NCI-H1417 (cell line): Measurements from ENCODE around the gene PTCH1.
A peak's percentile ranks its signal among the peaks of the same experiment; 100 is the strongest.

ENCODE experiments used
- DNase-seq, 3 experiments: peaks; one replicate each; lab custom pipeline; 2025; lab: John Stamatoyannopoulos, UW

The PTCH1 gene

DNA sequence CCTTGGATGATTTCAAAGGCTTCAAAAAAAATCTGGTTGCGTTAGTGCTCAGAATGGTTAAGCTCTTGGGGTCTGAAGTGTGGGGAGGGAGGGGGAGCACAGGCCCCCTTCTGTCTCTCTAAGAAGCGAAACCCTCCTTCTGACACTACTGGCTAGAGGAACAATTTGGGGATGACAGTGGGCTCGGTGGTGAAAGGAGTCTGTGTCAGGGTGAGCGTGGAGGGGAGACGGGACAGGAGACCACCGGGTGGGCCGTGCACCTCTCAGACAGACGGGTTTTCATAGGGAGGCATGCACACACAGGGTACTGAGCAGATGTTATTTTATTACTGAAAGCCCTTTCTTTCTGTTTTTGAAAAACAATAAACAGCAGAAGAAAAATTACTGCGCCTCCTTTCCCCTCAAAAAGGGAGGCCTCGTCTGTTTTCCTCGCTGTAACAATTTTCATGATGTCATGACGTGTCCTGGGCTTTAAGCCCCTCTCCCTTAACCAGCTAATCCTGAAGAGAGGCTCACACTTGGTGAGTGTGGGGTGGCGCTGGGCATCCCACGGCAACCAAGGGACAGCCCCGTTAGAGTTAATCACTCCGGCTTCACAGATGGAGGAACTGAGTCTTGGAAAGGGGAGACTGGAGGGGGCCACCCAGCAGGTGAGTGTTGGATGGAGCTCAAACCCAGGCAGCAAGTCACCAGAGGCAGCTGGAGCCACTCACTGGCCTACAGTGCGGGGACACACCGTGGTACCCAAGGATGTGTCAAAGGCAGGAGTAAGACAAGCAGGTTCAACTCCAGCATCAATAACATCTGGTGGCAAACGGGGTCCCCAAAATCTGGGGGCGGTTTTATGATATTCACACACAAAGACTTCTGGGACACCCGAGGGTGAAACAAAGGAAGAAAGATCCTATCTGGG lies 53.4 kb downstream of the PTCH1 start:
- peak in 1 of 3 experiments; percentile 30 for DNase-seq

DNA sequence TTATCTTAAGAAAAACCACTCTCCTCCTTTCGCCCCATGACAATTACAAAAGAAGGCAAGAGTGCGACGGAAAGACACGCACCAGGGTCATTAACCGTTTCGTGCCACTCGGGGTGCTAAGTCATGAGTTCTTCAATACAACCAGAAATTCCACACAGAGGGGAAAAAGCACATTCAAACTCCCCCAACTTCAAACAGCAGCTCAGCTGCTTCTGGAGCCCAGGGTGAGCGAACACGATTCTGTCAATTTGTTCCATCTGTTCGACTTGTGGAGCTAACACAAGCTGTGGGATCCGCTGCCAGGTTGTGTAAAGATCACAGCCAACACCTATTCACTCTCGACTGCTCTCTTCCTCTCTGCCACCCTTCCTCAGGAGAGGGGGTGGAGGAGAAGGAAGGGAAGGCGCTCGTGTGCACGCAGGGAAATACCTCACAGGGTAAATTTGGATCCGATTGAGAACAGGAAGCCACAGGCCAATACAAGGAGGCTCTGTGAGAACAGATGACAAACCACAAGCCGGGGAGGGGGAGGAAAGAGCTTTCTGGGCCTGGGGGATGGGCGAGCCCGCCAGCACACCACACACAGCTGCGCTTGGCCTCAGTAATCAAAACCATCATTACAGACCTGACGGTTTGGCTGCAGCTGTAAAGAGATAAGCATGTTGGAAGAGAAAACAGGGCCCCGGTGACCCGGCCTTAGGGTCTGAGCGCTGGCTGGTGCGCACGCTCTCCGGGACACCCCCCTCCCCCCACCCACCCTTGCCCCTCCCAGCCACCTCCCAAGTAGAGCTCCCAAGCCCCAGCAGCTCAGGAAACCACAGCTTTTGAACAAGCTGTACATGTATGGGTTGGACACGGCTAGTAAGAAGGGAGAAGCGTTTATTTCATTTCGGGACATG lies 54.3 kb downstream of the PTCH1 start:
- DNase-seq, result peak; percentile 0 to 94 (median 85)

DNA sequence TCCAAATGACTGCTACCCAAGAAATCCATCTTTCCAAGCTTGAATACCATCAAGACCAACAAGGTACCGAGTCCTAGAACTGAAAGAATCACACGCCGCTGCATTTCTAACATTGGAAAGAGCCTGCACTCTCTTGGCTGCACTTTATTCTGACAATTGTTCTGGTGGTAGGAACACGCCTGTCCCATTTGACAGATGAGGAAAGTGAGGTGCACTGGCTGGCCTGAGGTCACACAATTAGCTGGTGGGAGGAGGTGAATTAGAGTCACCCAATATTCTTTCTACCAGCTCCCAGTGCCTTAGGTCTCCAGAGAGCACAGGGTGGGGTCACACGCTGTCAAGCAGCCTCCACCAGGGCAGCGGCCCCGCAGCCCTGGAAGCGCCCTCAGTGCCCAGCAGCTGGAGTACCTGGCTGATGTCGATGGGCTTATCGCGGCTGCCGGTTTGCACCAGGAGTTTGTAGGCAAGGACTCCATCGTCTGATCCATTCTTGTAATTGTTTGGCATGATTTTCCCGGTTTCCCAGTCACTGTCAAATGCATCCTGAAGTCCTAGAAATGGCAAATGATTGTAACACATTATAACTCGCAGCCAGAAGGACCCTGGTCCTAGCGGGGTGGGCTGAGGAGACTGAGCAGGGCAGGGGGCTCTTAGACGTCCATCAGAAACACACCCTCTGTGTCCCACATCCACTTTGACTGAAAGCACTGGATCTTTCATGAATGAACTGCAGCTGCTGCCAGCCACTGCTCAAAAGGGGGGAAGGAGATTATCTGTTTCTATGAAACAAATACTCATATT lies 55.1 kb downstream of the PTCH1 start:
- DNase-seq, result no peak

DNA sequence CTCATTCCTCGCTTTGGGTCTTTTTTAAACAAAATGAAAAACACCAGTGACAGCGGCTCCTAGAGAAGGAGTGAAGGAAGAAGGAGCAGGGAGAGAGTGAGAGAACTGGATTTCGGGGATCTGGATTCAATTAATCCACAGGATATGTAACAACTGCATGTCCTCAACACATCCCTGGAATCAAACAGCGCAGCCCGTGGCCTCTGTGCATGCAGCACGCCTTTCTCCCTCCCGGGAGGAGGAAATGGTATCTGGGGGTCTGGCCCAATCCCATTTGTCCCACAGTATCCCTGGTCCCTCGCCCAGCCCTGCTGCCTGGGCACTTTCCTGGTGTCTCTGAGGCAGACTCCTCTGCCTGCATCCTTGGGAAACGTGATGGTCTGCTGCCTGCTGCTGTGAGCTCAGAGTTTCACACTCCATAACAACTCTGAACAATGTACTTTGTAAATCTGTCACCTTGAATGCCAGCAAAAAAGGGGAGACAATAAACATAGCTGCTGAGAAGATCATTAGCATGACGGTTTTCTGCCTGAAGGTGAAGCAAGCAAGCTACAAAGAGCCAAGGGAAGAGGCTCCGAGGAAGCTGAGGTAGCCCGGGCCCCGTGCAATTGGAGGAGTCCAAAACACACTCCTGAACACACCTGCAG lies 56.1 kb downstream of the PTCH1 start:
- no peak for DNase-seq

DNA sequence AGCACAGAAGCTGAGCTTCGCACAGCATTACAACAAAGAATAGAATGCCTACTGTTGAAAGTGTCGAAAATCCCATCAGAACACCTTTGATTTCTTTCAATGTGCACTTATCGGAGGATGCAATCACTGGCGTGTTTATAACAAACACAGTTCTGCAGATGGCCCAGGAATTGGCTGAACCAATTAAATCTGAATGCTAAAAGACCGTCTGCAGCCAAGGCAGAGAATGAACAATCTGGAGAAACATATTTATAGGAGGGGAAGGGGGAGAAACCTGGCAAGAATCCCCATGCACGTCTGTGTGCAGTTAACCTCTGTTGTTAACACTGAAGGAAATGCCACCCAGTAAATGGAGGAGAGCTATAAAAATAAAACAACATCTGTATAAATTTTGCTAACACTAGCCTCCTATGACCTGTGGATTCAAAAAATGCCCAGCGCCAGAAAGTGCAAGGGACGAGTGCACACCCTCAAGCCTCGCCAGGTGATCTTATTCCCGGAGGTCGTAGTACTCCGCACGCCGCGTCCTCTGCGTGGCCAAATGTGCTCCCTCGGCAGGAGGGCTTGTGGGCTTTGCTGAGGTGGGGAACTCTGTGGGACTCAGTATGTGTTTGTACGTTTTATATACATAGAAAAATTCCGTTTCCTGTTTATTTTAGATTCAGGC lies 56.8 kb downstream of the PTCH1 start:
- DNase-seq, result no peak

DNA sequence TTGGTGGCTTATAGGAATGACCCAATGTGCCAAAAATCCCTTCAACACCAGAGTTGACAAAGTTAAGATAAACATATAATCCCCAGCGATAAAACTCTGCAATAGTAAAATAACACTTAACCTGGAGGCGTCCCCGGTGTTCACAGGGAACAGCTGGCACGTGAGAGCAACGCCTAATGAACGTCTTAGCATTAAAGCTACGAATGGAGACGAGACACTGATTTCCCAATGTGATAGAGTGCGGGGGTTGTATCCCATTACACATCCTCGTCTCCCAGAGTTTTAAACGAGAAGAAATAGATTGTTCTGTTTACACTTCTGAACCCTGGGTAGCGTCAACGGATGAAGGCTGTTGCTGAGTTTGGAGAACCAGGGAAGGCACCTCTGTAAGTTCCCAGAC lies 57.6 kb downstream of the PTCH1 start:
- DNase-seq, result no peak

DNA sequence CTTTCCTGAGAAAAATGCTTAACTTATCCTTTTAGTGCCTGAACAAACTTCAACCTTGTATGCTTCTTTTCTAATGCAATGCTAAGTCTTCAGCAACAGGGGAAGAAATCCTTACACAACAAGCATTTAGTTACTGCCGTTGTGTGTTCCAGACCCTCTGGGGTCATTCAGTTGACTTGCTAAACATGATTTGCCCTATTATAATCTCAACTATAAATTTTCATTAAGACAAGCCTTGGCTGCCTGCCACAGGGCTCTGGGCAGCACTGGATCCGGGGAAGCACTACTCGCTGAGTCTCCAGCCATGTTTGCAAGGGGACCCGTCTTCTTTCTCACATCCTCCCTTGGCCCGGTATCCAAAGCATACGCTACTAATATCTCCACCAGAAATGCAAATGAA lies 58.1 kb downstream of the PTCH1 start:
- DNase-seq, result no peak

DNA sequence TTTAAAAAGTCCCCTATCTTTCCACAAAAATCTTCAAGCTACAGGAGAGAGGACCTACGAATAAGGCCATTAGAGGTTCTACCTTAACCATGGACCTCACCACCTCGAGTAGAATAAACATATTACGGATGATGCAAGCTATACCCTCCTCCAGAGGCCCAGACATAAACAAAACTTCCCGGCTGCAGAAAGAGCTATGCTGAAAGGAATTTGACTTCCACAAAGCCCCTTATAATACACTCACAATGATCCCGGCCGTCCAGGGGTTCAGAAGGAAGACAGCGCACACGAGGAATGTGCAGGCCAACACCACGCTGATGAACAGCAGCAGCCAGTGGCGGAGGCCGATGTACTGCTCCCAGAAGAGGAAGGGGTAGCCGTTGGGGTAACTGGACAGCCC lies 59.0 kb downstream of the PTCH1 start:
- no peak for DNase-seq

DNA sequence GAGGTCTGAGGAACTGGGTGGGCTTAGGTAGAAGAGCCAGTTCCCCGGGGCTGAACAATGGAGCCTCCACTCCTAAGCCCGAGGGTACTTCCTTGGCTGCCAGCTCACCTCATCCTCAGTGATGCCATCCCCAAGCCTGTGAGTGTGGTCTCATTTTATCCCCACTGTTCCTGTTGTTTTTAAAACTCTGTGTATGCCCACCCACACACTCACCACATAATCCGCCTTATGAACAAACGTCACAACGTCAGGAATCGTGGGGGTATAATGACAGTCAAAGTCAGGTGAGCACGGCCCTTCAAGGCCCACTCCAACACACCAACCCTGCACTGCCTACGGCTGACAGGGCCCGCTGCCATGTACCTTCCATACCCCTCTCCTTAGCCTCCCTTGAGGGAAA lies 61.1 kb downstream of the PTCH1 start:
- no peak for DNase-seq

DNA sequence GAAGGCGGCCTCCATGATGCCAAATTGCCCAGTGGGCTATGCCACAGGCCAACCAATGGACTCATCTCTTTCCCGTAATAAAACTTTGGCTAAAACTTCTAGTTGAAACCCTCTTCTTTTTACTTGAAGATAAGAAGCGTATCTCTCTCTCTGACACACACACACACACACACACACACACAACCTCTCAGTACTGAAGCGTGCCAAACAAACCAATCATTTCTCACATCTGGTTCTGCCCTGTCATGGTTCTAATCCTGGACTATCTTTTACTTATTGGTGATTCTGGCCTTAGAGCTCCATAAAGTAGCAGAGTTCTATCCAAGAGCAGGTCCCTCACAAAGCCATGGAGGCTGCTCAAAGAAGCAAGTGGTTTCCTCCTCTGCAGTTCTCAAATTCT lies 64.6 kb downstream of the PTCH1 start:
- no peak for DNase-seq

DNA sequence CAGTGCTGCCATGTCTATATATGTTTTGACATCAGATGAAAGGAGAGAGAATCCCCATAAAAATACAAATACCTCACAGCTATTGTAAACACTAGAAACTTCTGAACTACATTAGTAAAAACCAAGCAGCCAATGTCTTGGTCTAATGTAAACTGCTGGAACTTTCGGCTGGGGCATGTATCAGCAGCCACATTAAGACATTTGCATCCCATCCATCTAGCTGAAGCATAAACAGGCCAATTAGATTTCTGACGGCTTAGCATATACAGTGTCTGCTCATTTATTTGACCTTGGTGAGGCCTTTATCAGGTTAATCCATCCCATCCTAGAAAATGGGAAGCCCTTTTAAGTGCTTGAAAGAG lies 65.7 kb downstream of the PTCH1 start:
- no peak for DNase-seq

DNA sequence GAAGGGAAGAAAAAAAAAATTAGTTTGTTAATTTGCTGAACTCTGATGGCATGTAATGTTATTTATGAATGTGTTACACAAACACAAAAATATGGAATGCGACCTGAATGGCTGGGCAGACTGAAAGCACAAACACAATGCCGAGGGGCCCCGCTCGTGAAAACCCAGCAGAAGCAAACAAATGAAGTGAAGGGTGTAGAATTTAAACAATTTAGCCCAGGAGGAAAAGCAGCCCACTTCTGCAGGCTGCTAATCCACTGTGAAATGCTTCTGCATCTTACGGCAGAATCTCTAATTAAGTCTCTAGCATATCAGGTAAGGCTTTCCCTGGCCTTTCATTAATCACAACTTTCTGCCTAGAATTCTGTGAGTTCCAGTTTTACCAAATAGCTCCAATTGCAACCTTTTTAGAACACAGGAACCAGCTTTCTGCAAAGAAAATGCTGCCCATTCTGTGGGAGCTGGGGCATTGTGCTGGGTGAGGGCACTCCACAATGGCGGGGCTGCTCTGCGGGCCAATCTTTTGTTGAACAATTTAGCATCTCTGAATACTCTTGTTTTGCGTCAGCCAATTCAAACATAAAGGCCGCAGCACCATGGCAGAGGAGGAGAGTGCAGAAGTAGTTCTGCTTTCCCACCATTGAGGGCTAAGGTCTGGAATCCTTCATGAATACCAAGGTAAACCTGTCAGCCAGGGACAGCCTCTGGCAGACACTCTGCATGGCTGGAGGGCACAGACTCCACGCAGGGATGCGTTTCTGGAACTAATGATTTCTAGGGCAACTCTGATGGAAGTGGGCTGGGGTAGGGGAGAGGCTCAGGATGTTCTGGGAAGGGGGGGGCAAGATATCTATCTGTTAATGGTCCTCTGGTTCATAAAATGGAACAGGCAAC lies 66.4 kb downstream of the PTCH1 start:
- DNase-seq, result no peak

DNA sequence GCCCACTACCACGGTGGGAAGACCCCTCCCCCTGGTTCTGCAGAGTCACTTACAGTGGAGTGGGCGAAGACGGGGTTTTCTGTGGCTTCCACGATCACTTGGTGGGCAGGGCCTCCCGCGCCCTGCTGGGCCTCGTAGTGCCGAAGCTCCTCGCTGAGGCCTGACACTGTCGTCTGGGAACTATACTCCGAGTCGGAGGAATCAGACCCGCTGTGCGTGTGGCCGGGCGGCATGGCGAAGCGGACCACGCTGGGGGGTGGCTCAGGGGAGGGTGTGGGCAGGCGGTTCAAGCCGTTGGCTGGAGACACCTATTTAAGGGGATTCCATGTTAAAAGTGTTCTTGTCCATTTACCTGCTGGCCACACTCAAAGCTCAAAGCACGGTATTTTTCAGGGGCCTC lies 67.8 kb downstream of the PTCH1 start:
- no peak for DNase-seq

DNA sequence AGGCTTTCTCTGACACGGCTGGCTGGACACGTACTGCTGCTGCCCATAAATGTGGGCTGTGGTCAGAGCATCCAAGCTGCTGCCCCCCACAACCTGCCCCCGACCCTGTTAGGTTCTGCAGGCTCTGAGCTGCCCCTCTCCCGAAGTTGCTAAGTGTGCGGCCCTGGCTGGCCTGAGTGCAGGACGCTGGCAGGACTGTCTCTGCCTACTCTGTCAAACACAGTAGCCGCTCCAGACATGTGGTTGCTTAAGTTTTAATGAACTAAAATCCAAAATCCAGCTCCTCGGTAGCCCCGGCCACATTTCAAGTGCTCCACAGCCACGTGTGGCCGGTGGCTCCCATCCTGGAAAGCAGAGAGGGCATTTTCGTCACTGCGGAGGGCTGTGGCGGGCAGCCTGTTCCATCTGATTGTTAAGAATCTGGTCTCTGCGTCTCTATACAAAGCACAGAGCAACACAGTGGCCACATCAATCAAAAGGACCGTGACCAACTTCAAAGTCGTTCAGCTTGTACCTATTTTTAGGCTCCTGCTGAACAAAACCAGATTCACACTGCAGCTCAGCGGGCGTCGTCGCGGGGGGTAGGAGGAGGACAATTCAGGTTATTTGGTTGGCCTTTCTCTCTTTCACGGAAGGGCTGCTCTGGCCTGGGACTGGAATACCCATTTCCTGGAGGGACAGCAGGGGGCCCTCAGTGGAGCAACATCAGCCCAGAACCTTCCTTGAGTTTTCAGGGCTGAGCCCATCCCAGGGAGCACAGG lies 68.9 kb downstream of the PTCH1 start:
- peak in 1 of 3 experiments; percentile 30 for DNase-seq

DNA sequence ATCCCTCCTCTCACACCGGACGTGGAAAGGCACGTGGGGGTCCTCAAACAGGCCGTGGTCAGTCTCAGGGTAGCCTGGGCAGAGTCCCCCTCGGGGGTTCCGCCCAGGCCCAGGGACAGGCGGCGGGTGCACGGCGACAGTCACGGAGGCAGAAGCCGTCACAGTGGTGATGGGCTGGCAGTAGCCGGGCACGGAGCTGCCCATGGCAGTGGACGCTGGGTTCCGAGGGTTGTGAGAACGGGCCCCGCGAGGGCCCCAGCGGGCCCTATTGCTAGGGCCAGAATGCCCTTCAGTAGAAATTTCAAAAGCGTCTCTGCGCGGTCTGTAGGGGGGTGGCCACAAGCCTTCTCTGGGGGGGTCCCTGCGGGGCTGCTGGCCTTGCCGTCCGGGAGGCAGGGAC lies 69.8 kb downstream of the PTCH1 start:
- DNase-seq, result no peak

DNA sequence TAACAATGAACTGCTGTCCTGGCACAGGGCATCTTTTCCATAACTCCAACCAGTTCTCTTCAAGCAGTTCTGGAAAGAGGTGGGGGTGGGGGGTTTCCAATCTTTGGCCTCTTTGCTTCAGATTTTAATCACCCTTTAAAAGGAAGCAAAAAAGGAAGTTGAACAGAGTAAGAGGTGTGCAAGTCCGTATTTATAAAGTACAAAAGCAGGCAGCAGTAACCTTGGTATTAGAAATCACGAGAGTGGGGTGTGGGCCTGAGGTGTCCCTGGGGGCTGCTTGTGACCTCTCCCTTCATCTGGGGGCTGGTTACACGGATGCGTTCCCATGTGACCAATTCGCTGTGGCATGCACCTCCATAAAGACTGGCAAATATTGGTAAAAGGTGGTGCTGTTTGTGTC lies 70.5 kb downstream of the PTCH1 start:
- no peak for DNase-seq

DNA sequence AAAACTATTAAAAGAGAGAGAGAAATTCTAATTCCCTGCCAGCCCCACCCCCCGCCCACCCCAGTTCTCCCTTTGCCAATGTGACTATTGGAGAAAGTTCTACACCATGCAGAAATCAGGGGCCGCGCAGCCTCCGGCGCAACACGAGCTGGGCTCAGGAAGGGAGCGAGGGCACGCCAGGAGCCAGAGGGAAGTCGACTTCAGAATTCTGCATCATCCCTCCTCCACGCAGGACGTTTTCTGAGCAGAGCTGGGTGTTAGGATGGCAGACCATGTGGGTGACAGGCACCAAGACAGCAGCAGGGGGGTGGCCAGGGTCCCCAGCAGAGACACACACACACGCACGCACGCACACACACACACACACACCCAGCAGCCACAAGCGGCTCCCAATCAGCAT lies 72.6 kb downstream of the PTCH1 start:
- DNase-seq, result no peak

DNA sequence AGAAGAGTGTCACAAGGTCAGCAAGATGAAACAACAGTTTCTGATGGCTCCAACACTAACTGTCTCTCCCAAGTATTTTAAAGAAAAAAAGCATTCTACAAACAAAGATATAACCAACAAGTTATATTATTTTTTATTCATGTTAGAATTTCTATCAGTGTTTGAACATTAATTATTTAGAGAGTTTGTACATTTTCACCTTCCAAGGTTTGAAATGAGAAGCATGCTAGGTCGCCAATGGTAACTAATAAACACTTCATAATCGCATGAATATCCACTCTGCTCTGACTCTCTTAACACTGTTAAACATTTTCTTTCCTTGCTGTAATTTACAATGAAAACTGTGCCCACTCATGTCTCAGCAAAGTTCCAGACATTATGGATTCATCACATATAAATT lies 73.5 kb downstream of the PTCH1 start:
- DNase-seq, result no peak

DNA sequence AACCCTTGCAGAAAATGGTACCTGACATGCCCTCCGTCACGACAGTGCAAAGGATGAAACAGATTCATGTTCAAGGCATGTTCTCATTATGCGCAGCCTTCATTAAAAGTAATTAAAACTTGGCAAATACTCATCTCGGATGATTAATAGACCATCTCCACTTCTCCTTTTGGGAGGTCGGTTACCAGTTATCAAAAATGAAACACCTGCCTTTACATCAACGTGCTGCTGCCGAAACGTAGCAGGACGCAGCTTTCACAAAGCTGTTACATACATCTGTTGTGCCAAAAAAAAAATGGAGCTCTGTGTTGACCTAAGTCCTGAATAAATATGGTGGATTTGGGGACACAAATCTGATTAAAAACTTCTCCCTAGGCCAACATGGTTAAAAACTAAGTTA lies 75.7 kb downstream of the PTCH1 start:
- no peak for DNase-seq
